Endodermal cell (in vitro differentiated cells): ENCODE data around the gene CCDC184. TPM values are rescaled to one million over a fixed set of nuclear protein-coding genes. Genes with fewer than 3 reads are reported as not detected.

ENCODE experiments used
- DNase-seq: peaks from one replicate; pipeline ENCODE4 v3.0.0-alpha.2; 2017
- H3K27ac ChIP-seq: 2 replicates; pipeline ENCODE4 v1.5.1; 2013; ENCODE audit warnings: mild to moderate bottlenecking, low read depth, low read length, moderate library complexity
- H3K27me3 ChIP-seq: 2 replicates; pipeline ENCODE4 v1.6.1; 2013; ENCODE audit warnings: mild to moderate bottlenecking, low read length, moderate library complexity; ENCODE audit not compliant: insufficient read depth, control insufficient read depth, poor library complexity, severe bottlenecking
- H3K36me3 ChIP-seq: 2 replicates; pipeline ENCODE4 v1.7.0; 2013; ENCODE audit warnings: mild to moderate bottlenecking, low read length, moderate library complexity; ENCODE audit not compliant: control insufficient read depth, insufficient read depth
- H3K4me1 ChIP-seq: one replicate; pipeline ENCODE4 v1.7.0; 2013; ENCODE audit warnings: low read length; ENCODE audit not compliant: control insufficient read depth, insufficient read depth
- H3K4me3 ChIP-seq: 2 replicates; pipeline ENCODE4 v1.5.1; 2013; ENCODE audit warnings: mild to moderate bottlenecking, low read length, moderate library complexity
- H3K9ac ChIP-seq: 2 replicates; pipeline ENCODE4 v1.6.1; 2013; ENCODE audit warnings: mild to moderate bottlenecking, low read length, moderate library complexity; ENCODE audit not compliant: poor library complexity, severe bottlenecking; ENCODE audit errors: extremely low read depth
- H3K9me3 ChIP-seq: 2 replicates; pipeline ENCODE4 v1.6.1; 2013; ENCODE audit warnings: mild to moderate bottlenecking, low read length, moderate library complexity; ENCODE audit not compliant: control insufficient read depth
- H3K27ac Mint-ChIP-seq: 2 replicates; pipeline ENCODE4 v1.8.0; 2020; ENCODE audit warnings: mixed read lengths
- H3K27me3 Mint-ChIP-seq: 2 replicates; pipeline ENCODE4 v1.8.0; 2021; ENCODE audit warnings: mild to moderate bottlenecking, mixed read lengths; ENCODE audit not compliant: insufficient read depth
- H3K36me3 Mint-ChIP-seq: 2 replicates; pipeline ENCODE4 v1.8.0; 2020; ENCODE audit warnings: low read depth, mixed read lengths
- H3K4me1 Mint-ChIP-seq: 2 replicates; pipeline ENCODE4 v1.8.0; 2020; ENCODE audit warnings: mixed read lengths
- H3K4me3 Mint-ChIP-seq: 2 replicates; pipeline ENCODE4 v1.8.0; 2020; ENCODE audit warnings: mild to moderate bottlenecking, moderate library complexity, mixed read lengths
- H3K9me3 Mint-ChIP-seq: 2 replicates; pipeline ENCODE4 v1.8.0; 2020; ENCODE audit warnings: mild to moderate bottlenecking, mixed read lengths
- CTCF ChIP-seq: fragments of 200-600 bp; sonication (generic); conservative IDR thresholded peaks from 2 replicates; pipeline ENCODE4 v1.5.0; 2021; ENCODE audit warnings: antibody characterized with exemption, mild to moderate bottlenecking
- WGBS, 2 experiments: methylation state at CpG; one replicate each; pipeline versions ENCODE4 v1.1.5 to v1.1.7; 2013; ENCODE audit warnings: missing lambda C conversion rate in 2 of 2, mixed read lengths in 1 of 2; ENCODE audit not compliant: insufficient coverage in 1 of 2, insufficient read length in 1 of 2; 5-methylcytosine and 5-hydroxymethylcytosine counted together
- total RNA-seq, 2 donors: library from RNA; stranded (reverse); fragmentation: NEBNext Ultra II Directional in 1 of 2; extraction: Animal tissue kit (Norgen Biotek cat#: 25700) in 1 of 2; gene quantifications; 2 replicates in 1 of 2; 3 replicates in 1 of 2; pipeline ENCODE4 v1.2.1, GENCODE V29; 2021

Gene CCDC184
- total RNA-seq, 2 donors from 2014 or later = not detected

- H3K27me3 Mint-ChIP-seq = peaks cover 100% of the 10 kb centered on the region
- peak; percentile 75 for DNase-seq
Observed at GRCh38 chr12:48185181-48185919, 1.9 kb downstream of the CCDC184 start.

GRCh38 chr12:48187916-48188695 is 4.7 kb downstream of the CCDC184 start:
- H3K36me3 Mint-ChIP-seq = no peaks in the 10 kb centered on the region
- no peaks in the 10 kb centered on the region for H3K9me3 ChIP-seq
- H3K9me3 Mint-ChIP-seq = no peaks in the 10 kb centered on the region
- peaks cover 98% of the 10 kb centered on the region for H3K27me3 Mint-ChIP-seq
- no peak overlapping the region for H3K9ac ChIP-seq
- no peaks in the 10 kb centered on the region for H3K4me1 Mint-ChIP-seq
- TF ChIP-seq CTCF = no peak
- peaks cover 97% of the 10 kb centered on the region for H3K27me3 ChIP-seq
- WGBS, 2 experiments = 78 to 79% methylated on average over 7 to 10 of the region's 10 CpGs
- no peaks in the 10 kb centered on the region for H3K4me1 ChIP-seq
- no peak overlapping the region for H3K27ac Mint-ChIP-seq
- H3K36me3 ChIP-seq = no peaks in the 10 kb centered on the region
- H3K4me3 ChIP-seq = no peak overlapping the region
- no peak for DNase-seq
- H3K27ac ChIP-seq = no peak overlapping the region
- no peak overlapping the region for H3K4me3 Mint-ChIP-seq

More at GRCh38 chr12:48185181-48185919, 1.9 kb downstream of the CCDC184 start:
- H3K27me3 ChIP-seq = peaks cover 98% of the 10 kb centered on the region
- no peak overlapping the region for H3K9ac ChIP-seq
- H3K27ac ChIP-seq = peak overlapping the region; percentile 70
- Mint-ChIP-seq H3K27ac (no peak overlapping the region), H3K4me1 (no peaks in the 10 kb centered on the region), H3K4me3 (no peak overlapping the region), H3K9me3 (no peaks in the 10 kb centered on the region), H3K36me3 (no peaks in the 10 kb centered on the region)
- TF ChIP-seq CTCF = no peak
- H3K36me3 ChIP-seq = no peaks in the 10 kb centered on the region
- 48 to 71% methylated on average over 6 to 10 of the region's 10 CpGs for WGBS, 2 experiments
- H3K4me3 ChIP-seq = no peak overlapping the region
- no peaks in the 10 kb centered on the region for H3K9me3 ChIP-seq
- H3K4me1 ChIP-seq = no peaks in the 10 kb centered on the region

- peaks cover 98% of the 10 kb centered on the region for H3K27me3 Mint-ChIP-seq
- H3K36me3 Mint-ChIP-seq = no peaks in the 10 kb centered on the region
- H3K27ac Mint-ChIP-seq = no peak overlapping the region
- no peak overlapping the region for H3K4me3 Mint-ChIP-seq
- Histone ChIP-seq H3K4me3 (no peak overlapping the region), H3K9me3 (no peaks in the 10 kb centered on the region), H3K27me3 (peaks cover 97% of the 10 kb centered on the region), H3K36me3 (no peaks in the 10 kb centered on the region), H3K27ac (no peak overlapping the region), H3K4me1 (no peaks in the 10 kb centered on the region), H3K9ac (no peak overlapping the region)
- no peaks in the 10 kb centered on the region for H3K4me1 Mint-ChIP-seq
- DNase-seq = peak; percentile 95
- H3K9me3 Mint-ChIP-seq = no peaks in the 10 kb centered on the region
- peak; percentile 85 for TF ChIP-seq CTCF
- 44 to 64% methylated on average over 4 to 6 of the region's 6 CpGs for WGBS, 2 experiments
Observed at GRCh38 chr12:48189331-48190125, 6.1 kb downstream of the CCDC184 start.
